ENCODE results near the gene BHLHE23.

Gene BHLHE23

GRCh38 chr20:63024573-63025392 is 18.0 kb upstream of the BHLHE23 start:
- DNase-seq: no peak

GRCh38 chr20:63023936-63024571 is 17.3 kb upstream of the BHLHE23 start:
- DNase-seq: no peak

GRCh38 chr20:63023071-63023935 is 16.5 kb upstream of the BHLHE23 start:
- no peak for DNase-seq

GRCh38 chr20:63022501-63022900 is 15.7 kb upstream of the BHLHE23 start:
- DNase-seq: no peak

GRCh38 chr20:63021356-63022321 is 14.9 kb upstream of the BHLHE23 start:
- DNase-seq: no peak

GRCh38 chr20:63020681-63021080 is 13.9 kb upstream of the BHLHE23 start:
- no peak for DNase-seq

GRCh38 chr20:63017826-63018411 is 11.2 kb upstream of the BHLHE23 start:
- no peak for DNase-seq

GRCh38 chr20:63017076-63017825 is 10.5 kb upstream of the BHLHE23 start:
- no peak for DNase-seq

GRCh38 chr20:63016514-63017075 is 9.8 kb upstream of the BHLHE23 start:
- no peak for DNase-seq

- no peak for DNase-seq
Measured at GRCh38 chr20:63015662-63016361, 9.0 kb upstream of the BHLHE23 start.

GRCh38 chr20:63015147-63015661 is 8.4 kb upstream of the BHLHE23 start:
- DNase-seq: no peak

GRCh38 chr20:63014710-63015109 is 7.9 kb upstream of the BHLHE23 start:
- no peak for DNase-seq

GRCh38 chr20:63014287-63014686 is 7.5 kb upstream of the BHLHE23 start:
- no peak for DNase-seq

- no peak for DNase-seq
Measured at GRCh38 chr20:63013207-63013606, 6.4 kb upstream of the BHLHE23 start.

- DNase-seq: no peak
Measured at GRCh38 chr20:63011798-63012197, 5.0 kb upstream of the BHLHE23 start.

GRCh38 chr20:63009988-63010769 is 3.4 kb upstream of the BHLHE23 start:
- peak; percentile 37 for DNase-seq

- DNase-seq: peak; percentile 88
Measured at GRCh38 chr20:63009045-63009961, 2.5 kb upstream of the BHLHE23 start.

- no peak for DNase-seq
Measured at GRCh38 chr20:63008541-63009044, 1.8 kb upstream of the BHLHE23 start.

All from suppressor macrophage treated with lipopolysaccharide for 4 hours (primary cell).